ENCODE data around the gene GLI3.

GRCh38 chr7:42012786-42013360 is 224.1 kb downstream of the GLI3 start:
- TF ChIP-seq, protein P1, sequence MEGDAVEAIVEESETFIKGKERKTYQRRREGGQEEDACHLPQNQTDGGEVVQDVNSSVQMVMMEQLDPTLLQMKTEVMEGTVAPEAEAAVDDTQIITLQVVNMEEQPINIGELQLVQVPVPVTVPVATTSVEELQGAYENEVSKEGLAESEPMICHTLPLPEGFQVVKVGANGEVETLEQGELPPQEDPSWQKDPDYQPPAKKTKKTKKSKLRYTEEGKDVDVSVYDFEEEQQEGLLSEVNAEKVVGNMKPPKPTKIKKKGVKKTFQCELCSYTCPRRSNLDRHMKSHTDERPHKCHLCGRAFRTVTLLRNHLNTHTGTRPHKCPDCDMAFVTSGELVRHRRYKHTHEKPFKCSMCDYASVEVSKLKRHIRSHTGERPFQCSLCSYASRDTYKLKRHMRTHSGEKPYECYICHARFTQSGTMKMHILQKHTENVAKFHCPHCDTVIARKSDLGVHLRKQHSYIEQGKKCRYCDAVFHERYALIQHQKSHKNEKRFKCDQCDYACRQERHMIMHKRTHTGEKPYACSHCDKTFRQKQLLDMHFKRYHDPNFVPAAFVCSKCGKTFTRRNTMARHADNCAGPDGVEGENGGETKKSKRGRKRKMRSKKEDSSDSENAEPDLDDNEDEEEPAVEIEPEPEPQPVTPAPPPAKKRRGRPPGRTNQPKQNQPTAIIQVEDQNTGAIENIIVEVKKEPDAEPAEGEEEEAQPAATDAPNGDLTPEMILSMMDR (IDR thresholded peaks at IDR 0.05): no peak
- TF ChIP-seq POLR2A (IDR thresholded peaks at IDR 0.05): no peak
